Caco-2 (cell line): ENCODE measurements around the gene PMP22. TPM values are rescaled to one million over a fixed set of nuclear protein-coding genes. Genes with fewer than 3 reads are reported as not detected.

ENCODE experiments used
- BruUV-seq: library from RNA; stranded (reverse); fragments of 400-500 nt; replicated peaks from 2 replicates; lab custom pipeline; 2021; lab: Mats Ljungman, UMichigan
- CTCF ChIA-PET: fragments of 300-600 bp; sonication (Branson Sonifier 250); formaldehyde crosslinking; loops from one replicate; lab custom pipeline; 2022; ENCODE audit warnings: antibody characterized with exemption; lab: Charles Lee
- POLR2A ChIA-PET: fragments of 300-600 bp; sonication (Branson Sonifier 250); formaldehyde crosslinking; loops from one replicate; lab custom pipeline; 2022; ENCODE audit warnings: antibody characterized with exemption; lab: Charles Lee
- DNase-seq, 2 experiments: peaks; one replicate each; pipeline versions ENCODE4 v3.0.0 to v3.0.0-alpha.2; 2020 to 2022
- H3K27me3 ChIP-seq: replicated peaks from 2 replicates; pipeline ENCODE4 v1.6.0; 2011; ENCODE audit warnings: low read length; ENCODE audit not compliant: control insufficient read depth, insufficient read depth
- H3K36me3 ChIP-seq: 2 replicates; pipeline ENCODE4 v1.5.1; 2011; ENCODE audit warnings: low read length; ENCODE audit not compliant: control insufficient read depth, insufficient read depth
- H3K4me1 ChIP-seq: fragments of 250-450 bp; sonication (Bioruptor Pico); 2 replicates; pipeline ENCODE4 v1.5.1; 2020; ENCODE audit warnings: mild to moderate bottlenecking
- H3K4me3 ChIP-seq: 2 replicates; pipeline ENCODE4 v1.5.1; 2011; ENCODE audit warnings: low read depth, mild to moderate bottlenecking, control low read depth, low read length
- H3K9me3 ChIP-seq: fragments of 250-450 bp; sonication (Bioruptor Pico); 2 replicates; pipeline ENCODE4 v1.5.1; 2020; ENCODE audit warnings: mild to moderate bottlenecking, moderate library complexity
- H3K27ac Mint-ChIP-seq: one replicate; pipeline ENCODE4 v1.8.0; 2022; ENCODE audit warnings: mixed read lengths; ENCODE audit not compliant: unreplicated experiment
- H3K27me3 Mint-ChIP-seq: one replicate; pipeline ENCODE4 v1.8.0; 2022; ENCODE audit warnings: mixed read lengths; ENCODE audit not compliant: insufficient read depth, unreplicated experiment
- H3K36me3 Mint-ChIP-seq: one replicate; pipeline ENCODE4 v1.8.0; 2022; ENCODE audit warnings: mild to moderate bottlenecking, mixed read lengths; ENCODE audit not compliant: insufficient read depth, unreplicated experiment
- H3K4me1 Mint-ChIP-seq: one replicate; pipeline ENCODE4 v1.8.0; 2022; ENCODE audit warnings: low read depth, mixed read lengths; ENCODE audit not compliant: unreplicated experiment
- H3K4me3 Mint-ChIP-seq: one replicate; pipeline ENCODE4 v1.8.0; 2022; ENCODE audit warnings: mild to moderate bottlenecking, moderate library complexity, mixed read lengths; ENCODE audit not compliant: unreplicated experiment
- H3K9me3 Mint-ChIP-seq: one replicate; pipeline ENCODE4 v1.8.0; 2022; ENCODE audit warnings: mixed read lengths; ENCODE audit not compliant: unreplicated experiment
- CTCF ChIP-seq, 2 experiments: fragments of 200-600 bp in 1 of 2; IDR thresholded peaks; 1 replicate in 1 of 2; 2 replicates in 1 of 2; pipeline versions ENCODE4 v1.5.1 to v1.8.0; 2011 to 2022; ENCODE audit warnings: antibody characterized with exemption in 1 of 2, control low read depth in 1 of 2, inconsistent platforms in 1 of 2, low read depth in 1 of 2, low read length in 1 of 2, mild to moderate bottlenecking in 1 of 2, moderate library complexity in 1 of 2; ENCODE audit not compliant: insufficient read depth in 1 of 2, severe bottlenecking in 1 of 2, unreplicated experiment in 1 of 2
- intact Hi-C: fragments of 100-400 bp; cut with micrococcal nuclease; formaldehyde crosslinking; loops from one replicate; pipeline ENCODE4 v1.10.0; 2022; ENCODE audit not compliant: unreplicated experiment
- microRNA-seq: library from miRNA; unstranded; fragments of <30 nt; microRNA quantifications from one replicate; pipeline ENCODE4 v1.2.0, GENCODE V29; 2022
- total RNA-seq: library from RNA; stranded (reverse); gene quantifications from 2 replicates; pipeline ENCODE4 v1.2.3, GENCODE V29; 2022

PMP22 gene
- total RNA-seq, 1 experiment from 2014 or later: 7.3 TPM

DNA sequence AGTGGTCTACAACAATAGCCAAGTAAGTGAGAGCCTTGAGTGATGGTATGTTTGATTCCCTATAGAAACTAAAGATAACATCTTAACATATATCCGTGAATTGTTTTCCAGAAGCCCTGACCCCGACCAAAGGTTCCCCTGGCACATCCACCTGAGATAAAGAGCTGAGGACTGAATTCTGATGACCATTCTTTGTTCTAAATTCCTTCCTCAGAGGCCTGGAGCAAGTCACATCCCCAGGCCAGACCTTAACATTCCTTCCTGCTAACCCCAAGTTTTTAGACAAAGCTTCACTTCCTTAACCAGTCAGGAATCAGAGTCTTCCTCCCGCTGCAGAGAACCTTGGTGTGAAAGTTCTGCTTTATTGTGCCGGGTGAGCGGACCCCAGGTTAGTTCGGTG is 83.3 kb downstream of the PMP22 start:
- Mint-ChIP-seq H3K4me3 (no peak overlapping the region), H3K27me3 (peaks cover 3% of the 10 kb centered on the region), H3K27ac (no peak overlapping the region), H3K36me3 (no peaks in the 10 kb centered on the region), H3K4me1 (no peaks in the 10 kb centered on the region), H3K9me3 (no peaks in the 10 kb centered on the region)
- Histone ChIP-seq H3K9me3 (no peaks in the 10 kb centered on the region), H3K36me3 (no peaks in the 10 kb centered on the region), H3K4me1 (no peaks in the 10 kb centered on the region), H3K4me3 (no peak overlapping the region), H3K27me3 (no peaks in the 10 kb centered on the region)
- DNase-seq: no peak
- no peak for TF ChIP-seq CTCF (IDR thresholded peaks at IDR 0.05; ENCODE audit: insufficient read depth in 1 of 2, low read depth in 1 of 2, low read length in 1 of 2, severe bottlenecking in 1 of 2, unreplicated experiment in 1 of 2)
- ChIA-PET CTCF (no interaction called here), POLR2A (no interaction called here)
- intact Hi-C loops: no loop called here
- BruUV-seq: no TSS peak

DNA sequence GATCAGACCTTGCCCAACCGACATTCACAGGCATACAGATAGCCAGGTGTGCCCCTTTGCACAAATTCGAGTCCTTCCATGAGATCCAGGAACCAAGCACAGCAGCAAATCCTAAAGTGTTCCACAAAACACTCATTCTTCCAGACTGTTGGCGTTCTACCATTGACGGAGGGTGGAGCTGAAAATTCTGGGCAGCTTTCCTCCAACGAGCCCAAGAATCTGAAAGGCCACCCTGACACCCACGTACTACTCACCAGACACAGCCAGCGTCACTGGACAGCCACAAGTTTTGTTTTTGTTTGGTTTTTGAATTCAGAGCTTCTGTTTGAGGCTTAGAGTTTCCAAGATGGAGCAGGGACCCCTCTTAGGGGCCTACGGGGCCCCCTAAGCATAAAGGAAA is 83.8 kb downstream of the PMP22 start:
- Mint-ChIP-seq H3K4me3 (no peak overlapping the region), H3K27ac (no peak overlapping the region), H3K27me3 (peaks cover 3% of the 10 kb centered on the region), H3K4me1 (no peaks in the 10 kb centered on the region), H3K9me3 (no peaks in the 10 kb centered on the region), H3K36me3 (no peaks in the 10 kb centered on the region)
- Histone ChIP-seq H3K4me1 (no peaks in the 10 kb centered on the region), H3K9me3 (no peaks in the 10 kb centered on the region), H3K36me3 (no peaks in the 10 kb centered on the region), H3K27me3 (no peaks in the 10 kb centered on the region), H3K4me3 (no peak overlapping the region)
- no peak for TF ChIP-seq CTCF (IDR thresholded peaks at IDR 0.05; ENCODE audit: insufficient read depth in 1 of 2, low read depth in 1 of 2, low read length in 1 of 2, severe bottlenecking in 1 of 2, unreplicated experiment in 1 of 2)
- no TSS peak for BruUV-seq
- ChIA-PET CTCF (no interaction called here), POLR2A (no interaction called here)
- intact Hi-C loops: no loop called here
- DNase-seq: no peak

DNA sequence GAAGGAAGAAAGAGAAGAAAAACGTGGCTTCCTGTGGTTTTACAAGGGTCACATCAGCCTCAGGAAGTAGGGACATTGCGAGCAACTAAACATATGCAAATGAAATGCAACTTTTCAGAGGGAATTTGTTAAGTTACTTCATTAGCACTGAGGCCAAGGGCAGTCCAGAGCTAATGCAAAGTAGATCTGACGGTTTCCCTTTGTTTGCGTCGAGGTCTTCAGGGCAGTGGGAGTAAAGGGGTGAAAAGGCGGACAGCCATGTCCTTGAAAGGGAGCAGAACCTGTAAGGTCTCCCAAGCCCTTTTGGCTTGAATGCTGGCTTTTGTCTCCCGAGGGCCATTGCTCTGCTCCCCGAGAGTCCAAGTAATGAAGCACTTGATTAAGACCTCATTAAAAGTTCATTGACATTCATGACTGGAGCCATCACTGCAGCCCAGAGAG is 85.0 kb downstream of the PMP22 start:
- no peak overlapping the region for H3K4me3 ChIP-seq
- no peaks in the 10 kb centered on the region for H3K9me3 ChIP-seq
- no peaks in the 10 kb centered on the region for H3K27me3 ChIP-seq
- no peak overlapping the region for H3K27ac Mint-ChIP-seq
- peaks cover 3% of the 10 kb centered on the region for H3K27me3 Mint-ChIP-seq
- ChIA-PET CTCF (no interaction called here), POLR2A (no interaction called here)
- no peak for TF ChIP-seq CTCF (IDR thresholded peaks at IDR 0.05; ENCODE audit: insufficient read depth in 1 of 2, low read depth in 1 of 2, low read length in 1 of 2, severe bottlenecking in 1 of 2, unreplicated experiment in 1 of 2)
- H3K4me3 Mint-ChIP-seq: no peak overlapping the region
- intact Hi-C loops: no loop called here
- DNase-seq: no peak
- no peaks in the 10 kb centered on the region for H3K4me1 Mint-ChIP-seq
- H3K36me3 Mint-ChIP-seq: no peaks in the 10 kb centered on the region
- H3K36me3 ChIP-seq: no peaks in the 10 kb centered on the region
- H3K4me1 ChIP-seq: no peaks in the 10 kb centered on the region
- no peaks in the 10 kb centered on the region for H3K9me3 Mint-ChIP-seq
- no TSS peak for BruUV-seq

Small RNA genes within 50 kb of the gene (microRNA-seq; reads per million reads assigned to microRNA genes)
- gene MIR4731: not detected

Other genes with a start within 250 kb of the PMP22 start
- gene TEKT3, start 76.3 kb upstream of the PMP22 start, total RNA-seq: 0.43 TPM in 1 of 2 replicates, not detected in the other
- gene CDRT4, start 202.3 kb upstream of the PMP22 start, total RNA-seq: 1.8 and 6.3 TPM in 2 replicates